H9 (cell line): ENCODE measurements around the gene ZER1. TPM values are rescaled to one million over a fixed set of nuclear protein-coding genes. Genes with fewer than 3 reads are reported as not detected.

Source experiments
- DNase-seq: peaks from one replicate; pipeline ENCODE4 v3.0.0-alpha.2; 2017
- H2AFZ ChIP-seq: one replicate; pipeline ENCODE4 v1.6.1; 2013; ENCODE audit warnings: mild to moderate bottlenecking, low read length, control low read depth, moderate library complexity
- H2AK5ac ChIP-seq: 2 replicates; pipeline ENCODE4 v1.6.1; 2013; ENCODE audit warnings: low read length, control low read depth, mixed read lengths; ENCODE audit not compliant: insufficient read length
- H2BK120ac ChIP-seq: one replicate; pipeline ENCODE4 v1.6.1; 2013; ENCODE audit warnings: low read depth, mild to moderate bottlenecking, low read length, control low read depth, inconsistent platforms; ENCODE audit not compliant: poor library complexity, severe bottlenecking
- H2BK12ac ChIP-seq: 2 replicates; pipeline ENCODE4 v1.6.1; 2013; ENCODE audit warnings: low read length, control low read depth, mixed read lengths, low read depth; ENCODE audit not compliant: insufficient read length
- H2BK15ac ChIP-seq: 2 replicates; pipeline ENCODE4 v1.6.1; 2013; ENCODE audit warnings: low read depth, low read length, control low read depth
- H2BK20ac ChIP-seq: one replicate; pipeline ENCODE4 v1.6.1; 2013; ENCODE audit warnings: low read depth, mild to moderate bottlenecking, low read length, control low read depth, inconsistent platforms; ENCODE audit not compliant: poor library complexity, severe bottlenecking
- H2BK5ac ChIP-seq: 2 replicates; pipeline ENCODE4 v1.6.1; 2013; ENCODE audit warnings: low read length, control low read depth, mixed read lengths; ENCODE audit not compliant: insufficient read length
- H3K14ac ChIP-seq: 2 replicates; pipeline ENCODE4 v1.6.1; 2013; ENCODE audit warnings: low read length, control low read depth; ENCODE audit not compliant: insufficient read depth
- H3K18ac ChIP-seq: 2 replicates; pipeline ENCODE4 v1.6.1; 2013; ENCODE audit warnings: low read depth, mild to moderate bottlenecking, mixed read lengths, low read length, control low read depth; ENCODE audit not compliant: insufficient read length
- H3K23ac ChIP-seq: 2 replicates; pipeline ENCODE4 v1.6.1; 2013; ENCODE audit warnings: low read length, control low read depth, mixed read lengths, low read depth; ENCODE audit not compliant: insufficient read length
- H3K23me2 ChIP-seq: 2 replicates; pipeline ENCODE4 v1.6.1; 2013; ENCODE audit warnings: low read depth, mild to moderate bottlenecking, mixed read lengths, low read length, control low read depth; ENCODE audit not compliant: insufficient read length, poor library complexity, severe bottlenecking
- H3K27ac ChIP-seq: 2 replicates; pipeline ENCODE4 v1.5.1; 2013; ENCODE audit warnings: low read length, control low read depth, mixed read lengths, low read depth; ENCODE audit not compliant: insufficient read length
- H3K27me3 ChIP-seq: 2 replicates; pipeline ENCODE4 v1.6.1; 2013; ENCODE audit warnings: low read length, control low read depth, inconsistent platforms; ENCODE audit not compliant: insufficient read depth
- H3K4ac ChIP-seq: 2 replicates; pipeline ENCODE4 v1.6.1; 2013; ENCODE audit warnings: low read depth, mild to moderate bottlenecking, control low read depth, inconsistent platforms, low read length, moderate library complexity
- H3K4me1 ChIP-seq: 2 replicates; pipeline ENCODE4 v1.6.1; 2013; ENCODE audit warnings: low read length, control low read depth, inconsistent platforms; ENCODE audit not compliant: insufficient read depth
- H3K4me2 ChIP-seq: 2 replicates; pipeline ENCODE4 v1.6.1; 2013; ENCODE audit warnings: low read length, control low read depth, mixed read lengths; ENCODE audit not compliant: insufficient read length, insufficient read depth
- H3K56ac ChIP-seq: 2 replicates; pipeline ENCODE4 v1.6.1; 2013; ENCODE audit warnings: low read depth, mild to moderate bottlenecking, mixed read lengths, low read length, control low read depth; ENCODE audit not compliant: insufficient read length
- H3K79me1 ChIP-seq: 2 replicates; pipeline ENCODE4 v1.6.1; 2013; ENCODE audit warnings: low read depth, mild to moderate bottlenecking, moderate library complexity, low read length, control low read depth, inconsistent platforms; ENCODE audit not compliant: insufficient read depth, poor library complexity, severe bottlenecking
- H3K79me2 ChIP-seq: 2 replicates; pipeline ENCODE4 v1.6.1; 2013; ENCODE audit warnings: low read length, control low read depth, inconsistent platforms; ENCODE audit not compliant: insufficient read depth
- H3K9ac ChIP-seq: 2 replicates; pipeline ENCODE4 v1.6.1; 2013; ENCODE audit warnings: low read length, control low read depth, mixed read lengths; ENCODE audit not compliant: insufficient read length; ENCODE audit errors: extremely low read depth
- H3K9me3 ChIP-seq: one replicate; pipeline ENCODE4 v1.6.1; 2013; ENCODE audit warnings: low read depth, low read length, inconsistent platforms; ENCODE audit not compliant: control insufficient read depth
- H3T11ph ChIP-seq: one replicate; pipeline ENCODE4 v1.6.1; 2013; ENCODE audit warnings: mild to moderate bottlenecking, low read length, control low read depth, inconsistent platforms
- H4K20me1 ChIP-seq: one replicate; pipeline ENCODE4 v1.6.1; 2013; ENCODE audit not compliant: control insufficient read depth, insufficient read length, insufficient read depth
- H4K5ac ChIP-seq: 2 replicates; pipeline ENCODE4 v1.6.1; 2013; ENCODE audit warnings: low read depth, mild to moderate bottlenecking, mixed read lengths, low read length, control low read depth; ENCODE audit not compliant: insufficient read length
- H4K8ac ChIP-seq: replicated peaks from 2 replicates; pipeline ENCODE4 v1.6.1; 2013; ENCODE audit warnings: low read length, control low read depth, mixed read lengths, low read depth; ENCODE audit not compliant: insufficient read length
- H4K91ac ChIP-seq: 2 replicates; pipeline ENCODE4 v1.6.1; 2013; ENCODE audit warnings: low read depth, mild to moderate bottlenecking, moderate library complexity, mixed read lengths, low read length, control low read depth; ENCODE audit not compliant: insufficient read length
- H3K27ac Mint-ChIP-seq, 3 experiments: 2 replicates in 2 of 3; 3 replicates in 1 of 3; pipeline ENCODE4 v1.8.0; 2020 to 2021; ENCODE audit warnings: mixed read lengths in 3 of 3, mild to moderate bottlenecking in 1 of 3, moderate library complexity in 1 of 3
- H3K27me3 Mint-ChIP-seq: 2 replicates; pipeline ENCODE4 v1.8.0; 2021; ENCODE audit warnings: low read depth, mild to moderate bottlenecking, moderate library complexity, mixed read lengths
- H3K36me3 Mint-ChIP-seq, 3 experiments: 2 replicates in 2 of 3; 3 replicates in 1 of 3; pipeline ENCODE4 v1.8.0; 2020 to 2021; ENCODE audit warnings: low read depth in 3 of 3, mixed read lengths in 3 of 3; ENCODE audit not compliant: insufficient read depth in 1 of 3
- H3K4me1 Mint-ChIP-seq, 2 experiments: 2 replicates each; pipeline ENCODE4 v1.8.0; 2020; ENCODE audit warnings: mixed read lengths in 2 of 2
- H3K4me3 Mint-ChIP-seq, 2 experiments: 2 replicates in 1 of 2; 3 replicates in 1 of 2; pipeline ENCODE4 v1.8.0; 2020 to 2021; ENCODE audit warnings: mild to moderate bottlenecking in 2 of 2, mixed read lengths in 2 of 2, moderate library complexity in 1 of 2
- H3K9me3 Mint-ChIP-seq, 2 experiments: 2 replicates in 1 of 2; 3 replicates in 1 of 2; pipeline ENCODE4 v1.8.0; 2020; ENCODE audit warnings: mild to moderate bottlenecking in 2 of 2, mixed read lengths in 2 of 2, moderate library complexity in 1 of 2
- CTCF ChIP-seq: fragments of 200-600 bp; sonication (generic); conservative IDR thresholded peaks from 3 replicates; pipeline ENCODE4 v1.8.0; 2021; ENCODE audit warnings: antibody characterized with exemption, mild to moderate bottlenecking
- WGBS: extraction: QIAGEN DNeasy Blood & Tissue Kit; methylation state at CpG from one replicate; pipeline ENCODE4 v1.1.7; 2013; ENCODE audit warnings: missing lambda C conversion rate, low lambda C conversion rate, mixed read lengths; ENCODE audit not compliant: insufficient read length; ENCODE audit errors: extremely low coverage; 5-methylcytosine and 5-hydroxymethylcytosine counted together
- total RNA-seq: library from RNA; stranded (reverse); gene quantifications from 2 replicates; pipeline ENCODE4 v1.2.1, GENCODE V29; 2021

The ZER1 gene
- total RNA-seq, 1 experiment from 2014 or later, result 24.2 TPM

DNA sequence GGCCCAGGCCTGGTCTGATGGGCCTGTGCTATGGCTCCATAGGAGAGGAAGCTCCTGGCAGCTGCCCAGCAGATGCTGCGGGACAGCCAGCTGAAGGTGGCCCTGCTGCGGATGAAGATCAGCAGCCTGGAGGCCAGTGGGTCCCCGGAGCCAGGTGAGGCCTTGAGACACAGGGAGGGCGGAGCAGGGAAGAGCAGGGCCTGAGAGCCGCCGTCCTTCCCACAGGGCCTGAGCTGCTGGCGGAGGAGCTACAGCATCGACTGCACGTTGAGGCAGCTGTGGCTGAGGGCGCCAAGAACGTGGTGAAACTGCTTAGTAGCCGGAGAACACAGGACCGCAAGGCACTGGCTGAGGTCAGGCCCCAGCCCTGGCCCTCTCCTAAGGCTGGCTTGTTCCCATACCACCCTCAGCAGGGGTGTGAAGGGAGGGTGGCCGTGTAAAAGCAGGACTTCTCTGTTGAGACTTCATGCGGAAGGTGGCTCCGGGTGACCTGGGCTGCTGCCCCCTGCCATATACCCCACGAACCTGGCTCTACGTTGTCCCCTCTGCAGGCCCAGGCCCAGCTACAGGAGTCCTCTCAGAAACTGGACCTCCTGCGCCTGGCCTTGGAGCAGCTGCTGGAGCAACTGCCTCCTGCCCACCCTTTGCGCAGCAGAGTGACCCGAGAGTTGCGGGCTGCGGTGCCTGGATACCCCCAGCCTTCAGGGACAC is 64.9 kb downstream of the ZER1 start:
- H3K27ac ChIP-seq, result no peak overlapping the region
- H3K4ac ChIP-seq, result no peak overlapping the region
- H4K5ac ChIP-seq, result no peak overlapping the region
- no peak for TF ChIP-seq CTCF
- H2BK15ac ChIP-seq, result no peak overlapping the region
- no peak overlapping the region for H2BK12ac ChIP-seq
- H3K4me3 Mint-ChIP-seq, result no peak overlapping the region
- H3K79me2 ChIP-seq, result no peaks in the 10 kb centered on the region
- no CpG with 5 or more reads among the region's 23 CpGs for WGBS
- H3K27me3 ChIP-seq, result no peaks in the 10 kb centered on the region
- H3K79me1 ChIP-seq, result no peaks in the 10 kb centered on the region
- H3K14ac ChIP-seq, result no peak overlapping the region
- H3K4me1 Mint-ChIP-seq, result peaks cover 2 to 7% of the 10 kb centered on the region in 2 experiments; a peak in 3 of 4 replicates
- H4K20me1 ChIP-seq, result no peaks in the 10 kb centered on the region
- no peak overlapping the region for H2AK5ac ChIP-seq
- H3K9me3 Mint-ChIP-seq, result peaks cover 2% of the 10 kb centered on the region in 2 experiments; a peak in 1 of 5 replicates
- H3K4me1 ChIP-seq, result no peaks in the 10 kb centered on the region
- H3K23ac ChIP-seq, result no peak overlapping the region
- no peaks in the 10 kb centered on the region; the same call in 1 of the 2 replicates for H3K27me3 Mint-ChIP-seq
- no peak overlapping the region for H3K4me2 ChIP-seq
- no peak overlapping the region for H3K56ac ChIP-seq
- no peak overlapping the region for H4K91ac ChIP-seq
- H2BK5ac ChIP-seq, result no peak overlapping the region
- no peak overlapping the region for H2BK20ac ChIP-seq
- no peak overlapping the region for H3K27ac Mint-ChIP-seq
- H3K9ac ChIP-seq, result no peak overlapping the region
- DNase-seq, result no peak
- H2AFZ ChIP-seq, result no peak overlapping the region
- no peak overlapping the region for H3T11ph ChIP-seq
- H3K9me3 ChIP-seq, result no peaks in the 10 kb centered on the region
- peaks cover 7% of the 10 kb centered on the region for H3K23me2 ChIP-seq
- H3K36me3 Mint-ChIP-seq, result peaks cover 5 to 10% (median 8%) of the 10 kb centered on the region in 3 experiments; a peak in 4 of 7 replicates
- H2BK120ac ChIP-seq, result no peak overlapping the region
- H4K8ac ChIP-seq, result no peak overlapping the region
- no peak overlapping the region for H3K18ac ChIP-seq
